Stimulated activated CD8-positive, alpha-beta memory T cell treated with anti-CD3 and anti-CD28 coated beads, Interleukin-2, amount 100 ng/mL, for 48 hours (primary cell): ENCODE results near the gene FPR2.
"Not testable (repeated sequence)": the region's sequence is repeated elsewhere in the genome, so short reads cannot be mapped to it uniquely, and the experiment has no call there.

Source experiments
- DNase-seq, 2 donors: peaks; one replicate each; pipeline ENCODE4 v3.0.0-alpha.2; 2020; ENCODE audit warnings: low read depth in 2 of 2

The FPR2 gene

DNA sequence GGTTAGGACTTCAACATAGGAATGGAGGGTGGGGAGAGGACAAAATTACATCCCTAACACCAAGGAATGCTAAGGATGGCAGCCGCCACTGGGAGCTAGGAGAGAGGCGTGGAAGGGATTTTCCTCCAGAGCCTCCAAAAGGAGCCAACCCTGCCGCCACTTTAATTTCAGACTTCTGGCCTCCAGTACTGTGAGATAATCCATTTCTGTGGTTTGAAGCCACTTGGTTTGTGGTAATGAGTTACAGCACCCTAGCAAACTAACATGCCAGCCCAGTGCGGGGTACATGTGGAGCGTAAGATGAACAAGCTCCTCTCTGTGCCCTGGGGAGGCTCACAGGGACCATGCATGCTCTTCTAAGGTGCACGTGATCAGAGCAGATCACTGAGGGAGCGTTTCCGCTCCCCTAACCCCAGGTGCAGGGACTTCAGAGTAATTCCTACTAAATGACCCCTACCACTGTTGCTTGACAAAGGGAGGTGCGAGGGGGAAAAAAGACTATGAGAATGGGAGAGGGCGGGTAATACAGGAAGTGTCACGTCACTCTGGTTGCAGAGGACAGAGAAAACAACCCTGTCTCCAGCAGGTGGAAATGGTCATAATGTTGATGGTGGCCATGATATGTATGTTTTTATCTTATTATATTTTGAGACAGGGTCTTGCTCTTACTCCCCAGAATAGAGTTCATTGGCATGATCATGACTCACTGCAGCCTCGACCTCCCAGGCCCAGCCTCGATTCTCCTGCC lies 21.3 kb upstream of the FPR2 start:
- DNase-seq, result no peak

DNA sequence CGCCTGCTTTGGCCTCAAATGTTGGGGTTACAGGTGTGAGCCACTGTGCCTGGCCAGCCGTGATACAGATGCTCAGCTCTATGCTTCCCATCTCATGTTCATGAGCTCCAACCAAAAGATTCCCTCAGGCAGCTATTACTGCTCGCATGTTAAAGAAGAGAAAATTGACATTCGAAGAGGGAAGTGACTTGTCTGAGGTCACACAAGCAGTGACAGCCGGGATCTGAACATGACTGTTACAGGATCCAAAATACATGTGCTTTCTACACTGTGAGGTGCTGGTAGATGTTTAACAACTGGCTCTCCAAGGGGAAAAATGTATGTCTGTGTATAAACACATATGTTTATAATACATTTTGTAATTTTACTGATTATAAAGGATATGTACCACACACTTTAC lies 20.6 kb upstream of the FPR2 start:
- DNase-seq, result no peak

DNA sequence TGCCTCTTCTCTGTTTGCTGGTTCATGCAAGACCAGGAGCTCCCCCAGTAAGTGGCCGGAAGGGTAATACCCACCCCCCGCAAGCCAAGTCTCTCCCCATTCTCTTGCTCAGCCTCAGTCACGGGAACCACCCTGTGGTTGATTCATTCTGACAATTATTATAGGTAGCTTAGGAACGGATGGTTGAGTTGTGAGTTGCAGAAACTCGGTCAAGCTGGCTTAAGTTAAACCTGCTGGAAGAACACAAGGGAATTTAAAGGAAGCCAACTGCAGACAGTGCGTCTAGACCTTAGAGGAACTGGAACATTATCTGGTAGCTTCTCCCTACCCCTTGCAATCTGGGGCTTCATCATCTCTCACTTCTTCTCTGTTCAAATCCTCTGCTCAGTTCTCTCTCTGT lies 18.2 kb upstream of the FPR2 start:
- no peak for DNase-seq

DNA sequence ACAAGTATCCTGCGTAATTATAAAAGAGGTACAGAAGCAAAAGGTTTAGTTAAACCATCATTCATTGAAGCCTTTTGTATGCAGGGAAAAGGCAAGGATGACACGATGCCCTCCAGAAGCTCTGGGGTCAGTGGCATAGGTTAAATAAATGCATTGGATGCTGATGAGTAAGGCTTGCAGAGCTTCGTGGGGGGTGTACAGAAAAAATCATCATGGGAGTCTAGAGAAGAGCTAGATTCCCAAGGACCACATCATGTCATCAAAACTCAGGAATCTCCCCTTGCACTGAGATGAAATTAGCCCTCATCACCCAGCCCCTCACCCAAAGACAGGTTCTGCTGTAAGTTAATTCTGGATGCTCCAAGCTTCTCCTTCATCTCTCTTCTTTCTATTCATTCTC lies 17.6 kb upstream of the FPR2 start:
- no peak for DNase-seq

DNA sequence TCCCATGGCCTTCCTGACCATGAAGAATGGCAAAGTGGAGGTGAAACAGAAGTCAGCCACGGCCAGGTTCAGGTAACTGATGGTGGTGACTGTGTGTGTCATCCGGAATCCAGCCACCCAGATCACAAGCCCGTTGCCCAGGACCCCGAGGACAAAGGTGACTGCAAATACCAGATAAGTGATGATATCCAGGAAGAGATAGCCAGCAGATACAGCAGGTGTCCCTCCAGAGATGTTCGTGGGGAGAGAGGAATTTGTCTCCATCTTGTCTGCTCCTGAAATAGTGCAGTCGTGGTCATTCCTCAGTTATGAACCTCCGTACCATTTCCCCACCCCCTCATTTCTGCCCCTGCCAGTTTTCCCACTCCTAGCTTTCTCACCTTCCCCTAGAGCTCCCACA lies 14.2 kb upstream of the FPR2 start:
- DNase-seq, result no peak

DNA sequence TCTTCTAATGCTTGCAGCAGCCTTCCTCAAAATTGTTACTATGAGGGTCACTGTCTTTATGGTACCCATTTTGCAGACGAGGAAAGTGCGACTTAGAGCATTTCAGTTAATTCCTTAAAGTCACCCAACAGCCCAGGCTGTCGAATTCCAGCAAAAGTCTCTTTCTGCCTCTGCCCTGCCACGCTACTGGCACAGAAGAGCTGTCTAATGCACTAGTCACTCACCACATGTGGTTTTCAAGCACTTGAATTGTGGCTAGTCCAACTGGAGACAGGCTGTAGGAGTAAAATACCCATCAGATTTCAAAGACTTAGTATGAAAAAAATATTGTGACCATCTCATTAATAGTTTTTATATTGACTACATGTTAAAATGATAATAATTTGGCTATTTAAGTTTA lies 11.0 kb upstream of the FPR2 start:
- no peak for DNase-seq

DNA sequence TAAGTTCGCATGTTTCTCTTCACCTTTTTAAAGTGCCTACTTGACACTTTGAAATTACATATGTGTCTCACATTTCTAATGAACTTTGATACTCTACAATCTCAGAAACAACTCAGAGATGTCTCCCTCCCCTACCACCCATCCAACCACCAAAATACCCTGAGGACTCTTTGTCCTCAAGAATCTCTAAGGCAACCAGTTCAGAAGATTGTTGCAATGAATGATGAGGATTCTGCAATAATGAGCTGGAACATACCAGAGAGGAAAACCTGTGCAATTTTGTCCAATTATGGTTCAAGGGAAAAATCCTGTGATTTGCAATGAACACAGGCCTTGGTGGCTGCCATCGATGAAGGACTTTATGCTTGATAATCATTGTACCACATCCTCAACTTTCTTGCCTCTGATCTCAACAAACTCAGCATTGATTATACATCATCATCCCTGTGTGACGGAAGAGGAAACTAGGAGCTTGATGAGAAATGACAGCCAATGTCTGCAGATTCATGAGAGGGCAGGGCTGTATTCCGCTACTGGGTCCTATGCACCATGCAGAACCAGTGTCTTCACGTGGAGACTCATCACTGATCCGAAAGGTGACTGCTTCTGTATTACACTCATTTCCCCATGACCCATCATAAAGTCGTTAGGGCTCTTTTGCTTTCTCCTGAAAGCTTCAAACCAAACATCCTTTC lies 10.4 kb upstream of the FPR2 start:
- no peak for DNase-seq

DNA sequence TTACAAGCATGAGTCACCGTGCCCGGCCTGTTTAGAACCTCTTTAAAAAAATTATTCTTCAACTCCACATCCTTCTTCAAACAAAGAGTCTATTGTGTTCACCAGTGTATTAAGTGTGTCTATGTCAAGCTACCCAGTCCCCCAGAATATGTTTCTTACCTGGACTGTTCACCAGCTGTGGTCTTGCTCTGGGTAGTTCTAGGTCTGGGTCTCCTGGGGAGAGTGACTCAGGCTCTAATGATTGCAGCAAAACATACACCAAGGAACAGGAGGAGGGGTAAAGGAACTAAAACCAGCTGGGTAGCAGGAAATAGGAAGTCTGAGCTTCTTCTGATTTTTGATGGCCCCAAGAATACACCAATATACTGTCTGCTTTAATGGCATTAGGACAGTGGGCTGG lies 9.3 kb upstream of the FPR2 start, which contains the start of gene FPR1:
FPR1 (minus strand) TSS at position 224 of the 400 bp plus-strand sequence. CDS start 4,884 bp downstream, outside the sequence.
- DNase-seq, result no peak

DNA sequence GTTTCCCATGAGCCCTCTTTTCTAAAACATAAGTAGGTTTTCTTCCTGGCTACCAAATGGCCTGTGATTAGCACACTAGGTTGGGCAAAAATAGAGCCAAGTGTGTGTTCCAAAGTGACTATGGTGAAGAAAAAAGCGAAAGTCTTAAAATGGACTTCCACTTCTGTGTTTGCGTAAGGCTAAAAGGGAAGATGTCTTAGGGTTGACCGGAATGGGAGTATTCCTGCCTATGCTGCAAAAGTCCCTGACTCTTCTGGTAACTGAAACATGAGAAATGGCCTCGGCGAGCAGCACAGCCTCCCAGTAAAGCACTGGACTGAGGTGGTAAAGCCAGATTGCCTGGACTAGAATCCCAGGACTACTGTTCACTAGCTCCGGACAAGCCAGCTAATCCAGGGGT lies 6.9 kb upstream of the FPR2 start:
- no peak for DNase-seq

DNA sequence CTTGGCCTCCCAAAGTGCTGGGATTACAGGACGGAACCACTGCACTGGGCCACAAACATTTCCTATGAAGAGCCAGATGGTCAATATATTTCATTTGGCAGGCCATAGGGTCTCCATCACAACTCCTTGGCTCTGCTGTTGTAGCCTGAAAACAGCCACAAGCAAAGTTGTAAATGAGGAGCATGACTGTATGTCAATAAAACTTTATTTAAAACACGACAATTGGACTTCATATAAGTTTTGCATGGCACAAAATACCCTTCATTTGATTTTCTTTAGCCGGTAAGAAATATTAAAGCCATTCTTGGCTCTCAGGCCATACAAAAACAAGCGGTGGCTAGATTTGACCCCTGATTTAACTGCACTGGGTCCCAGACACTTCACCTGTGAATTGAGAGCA lies 6.2 kb upstream of the FPR2 start:
- DNase-seq, result no peak

DNA sequence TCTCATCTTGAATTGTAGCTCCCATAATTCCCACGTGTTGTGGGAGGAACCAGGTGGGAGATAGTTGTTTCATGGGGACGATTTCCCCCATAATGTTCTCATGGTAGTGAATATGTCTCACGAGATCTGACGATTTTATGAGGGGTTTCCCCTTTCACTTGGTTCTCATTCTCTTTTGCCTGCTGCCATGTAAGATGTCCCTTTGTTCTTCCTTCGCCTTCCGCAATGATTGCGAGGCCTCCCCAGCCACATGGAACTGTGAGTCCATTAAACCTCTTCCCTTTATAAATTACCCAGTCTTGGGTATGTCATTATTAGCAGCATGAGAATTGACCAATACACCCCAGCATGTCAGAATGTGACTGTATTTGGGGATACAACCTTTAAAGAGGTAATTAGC lies 5.4 kb upstream of the FPR2 start:
- no peak for DNase-seq

DNA sequence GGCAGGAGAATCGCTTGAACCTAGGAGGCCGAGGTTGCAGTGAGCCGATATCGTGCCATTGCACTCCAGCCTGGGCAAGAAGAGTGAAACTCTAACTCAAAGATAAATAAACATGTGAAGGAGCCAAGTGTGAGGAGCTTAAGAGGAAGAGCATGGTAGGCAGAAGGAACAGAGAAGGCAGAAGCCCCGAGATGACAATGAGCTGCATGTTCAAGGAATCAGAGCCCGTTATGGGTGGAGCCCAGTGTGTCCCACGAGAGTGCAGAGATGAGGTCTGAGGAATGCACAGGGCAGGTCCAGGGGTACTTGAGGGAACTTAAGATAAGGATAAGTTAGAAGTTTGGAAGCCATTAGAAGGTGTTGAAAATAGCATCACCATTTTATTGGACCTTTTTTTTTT lies 716 bp downstream of the FPR2 start:
- DNase-seq, result no peak

DNA sequence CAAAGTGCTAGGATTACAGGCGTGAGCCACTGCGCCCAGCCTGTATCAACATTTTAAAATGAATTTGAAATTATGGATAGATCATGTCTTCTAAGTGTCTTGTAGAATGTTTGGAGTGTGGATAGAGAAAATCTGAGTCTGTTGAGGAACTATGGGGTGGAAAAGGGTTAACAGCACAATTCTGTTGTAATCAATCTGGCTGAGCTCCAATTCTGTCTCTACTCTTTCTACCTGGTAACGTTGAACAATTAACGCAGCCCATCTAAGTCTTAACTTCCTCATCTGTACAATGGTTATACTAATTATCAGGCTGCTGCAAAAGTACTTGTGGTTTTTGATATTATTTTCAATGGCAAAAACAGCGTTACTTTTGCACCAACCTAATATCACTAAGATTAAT lies 4.1 kb downstream of the FPR2 start:
- no peak for DNase-seq

DNA sequence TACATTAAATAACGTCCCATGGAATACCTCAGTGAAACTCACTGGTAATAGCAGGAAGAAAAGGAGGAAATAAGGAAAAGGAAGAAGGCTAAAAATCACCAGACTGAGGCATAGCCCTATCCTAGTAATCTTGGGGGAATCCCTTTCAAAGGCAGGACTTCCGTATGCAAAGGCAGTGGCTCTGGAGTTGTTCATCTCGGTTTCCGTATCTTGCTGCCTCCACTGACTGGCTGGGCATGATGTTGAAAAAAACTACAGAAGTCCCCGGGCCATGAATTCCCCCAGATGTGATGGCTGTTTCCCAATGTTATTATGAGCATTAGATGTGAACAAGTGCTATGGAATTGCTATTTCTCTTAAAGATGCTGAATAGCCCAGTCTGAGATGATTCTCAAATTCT lies 5.5 kb downstream of the FPR2 start:
- DNase-seq, result no peak

DNA sequence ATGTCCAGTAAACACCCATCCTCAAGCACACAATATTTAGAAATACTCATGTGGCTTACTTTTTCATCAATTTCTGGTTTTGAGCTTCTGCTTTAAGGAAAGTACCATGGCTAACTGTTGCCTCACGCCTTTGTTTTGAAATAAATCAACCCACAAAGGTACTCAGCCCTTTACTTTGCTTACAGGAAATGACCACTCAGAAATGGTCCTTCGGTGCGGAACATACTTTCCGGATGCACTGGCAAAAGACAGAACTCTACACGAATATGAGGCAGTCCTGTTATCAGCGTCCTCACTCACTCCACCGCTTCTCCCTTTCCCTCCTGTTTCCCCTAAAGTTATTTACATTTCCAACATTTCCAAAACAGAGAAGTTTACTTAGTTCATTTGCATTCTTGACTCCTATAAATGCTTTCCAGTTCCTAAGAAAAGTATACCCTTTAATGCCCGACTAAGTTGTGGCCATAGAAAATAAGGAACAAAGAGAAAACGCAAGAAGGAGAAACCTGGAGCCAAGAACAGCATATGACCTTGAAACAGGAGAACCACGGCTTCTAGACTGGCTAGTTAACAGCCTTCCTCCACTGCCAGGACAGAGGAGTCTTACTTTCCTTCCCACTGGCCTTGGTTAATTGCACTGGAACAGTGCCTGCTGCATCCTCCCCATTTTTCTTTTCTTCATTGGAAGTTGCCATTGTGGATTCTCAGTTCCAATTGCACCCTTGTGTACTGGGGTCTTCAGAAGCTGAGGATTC lies 10.6 kb downstream of the FPR2 start:
- no peak for DNase-seq

DNA sequence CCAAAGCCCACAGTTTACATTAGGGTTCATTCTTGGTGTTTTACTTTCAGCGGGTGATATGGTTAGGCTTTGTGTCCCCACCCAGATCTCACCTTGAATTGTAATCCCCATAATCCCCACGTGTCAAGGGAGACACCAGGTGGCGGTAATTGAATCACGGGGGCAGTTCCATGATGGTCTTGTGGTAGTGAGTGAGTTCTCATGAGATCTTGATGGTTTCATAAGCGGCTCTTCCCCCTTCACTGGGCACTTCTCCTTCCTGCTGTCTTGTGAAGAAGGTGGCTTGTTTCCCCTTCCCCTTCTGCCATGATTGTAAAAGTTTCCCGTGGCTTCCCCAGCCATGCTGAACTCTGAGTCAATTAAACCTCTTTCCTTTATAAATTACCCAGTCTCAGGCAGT lies 12.0 kb downstream of the FPR2 start:
- no peak for DNase-seq

DNA sequence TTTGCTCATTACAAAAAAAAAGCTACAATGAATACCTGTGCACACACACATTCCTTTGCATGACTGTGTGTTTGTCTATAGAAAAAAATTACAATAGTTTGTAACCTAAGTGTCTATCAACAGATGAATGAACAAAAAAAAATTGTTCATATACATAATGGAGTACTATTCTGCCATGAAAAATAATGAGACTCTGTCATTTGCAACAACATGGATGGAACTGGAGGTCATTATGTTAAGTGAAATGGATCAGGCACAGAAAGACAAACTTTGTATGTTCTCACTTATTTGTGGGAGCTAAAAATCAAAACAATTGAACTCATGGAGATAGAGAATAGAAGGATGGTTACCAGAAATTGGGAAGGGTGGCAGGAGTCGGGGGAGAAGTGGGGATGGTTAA lies 15.6 kb downstream of the FPR2 start:
- not testable (repeated sequence) for DNase-seq

DNA sequence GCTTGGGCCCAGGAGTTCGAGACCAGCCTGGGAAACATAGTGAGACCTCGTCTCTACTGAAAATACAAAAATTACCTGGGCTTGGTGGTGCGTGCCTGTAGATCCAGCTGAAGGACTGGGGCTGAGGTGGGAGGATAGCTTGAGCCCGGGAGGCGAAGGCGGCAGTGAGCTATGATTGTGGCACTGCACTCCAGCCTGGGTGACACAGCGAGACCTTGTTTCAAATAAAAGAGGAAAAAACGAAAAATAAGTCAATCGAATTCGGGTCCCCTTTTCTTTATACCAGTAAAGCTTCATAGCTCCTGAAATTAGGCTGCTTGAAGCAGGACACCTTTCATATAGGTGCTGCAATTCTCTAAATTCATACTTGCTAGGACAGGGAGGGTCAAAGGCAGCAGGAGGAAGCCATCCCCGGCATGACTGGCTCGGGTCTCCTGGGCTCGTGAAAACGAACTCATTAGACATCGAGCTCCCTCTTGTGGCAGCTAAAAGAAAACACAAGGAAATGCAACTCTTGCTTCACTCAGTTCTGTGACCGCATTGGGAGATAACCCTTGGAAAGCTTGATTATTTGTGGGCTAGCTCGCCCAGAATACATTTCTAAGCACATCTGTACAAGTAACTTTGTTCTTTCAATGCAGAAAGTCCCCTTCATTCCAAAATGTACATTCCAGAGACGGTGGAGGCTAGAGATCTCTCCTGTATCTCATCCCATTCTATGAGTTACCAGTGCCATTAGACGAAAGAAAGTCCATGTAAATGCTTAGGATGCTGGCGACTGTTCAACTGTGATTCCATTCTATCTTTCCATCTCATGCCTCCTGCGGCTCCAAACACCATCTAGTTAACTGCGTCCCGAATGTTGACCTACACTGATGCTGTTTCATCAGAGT lies 16.8 kb downstream of the FPR2 start:
- DNase-seq, result peak in 1 of 2 donors; percentile 7

DNA sequence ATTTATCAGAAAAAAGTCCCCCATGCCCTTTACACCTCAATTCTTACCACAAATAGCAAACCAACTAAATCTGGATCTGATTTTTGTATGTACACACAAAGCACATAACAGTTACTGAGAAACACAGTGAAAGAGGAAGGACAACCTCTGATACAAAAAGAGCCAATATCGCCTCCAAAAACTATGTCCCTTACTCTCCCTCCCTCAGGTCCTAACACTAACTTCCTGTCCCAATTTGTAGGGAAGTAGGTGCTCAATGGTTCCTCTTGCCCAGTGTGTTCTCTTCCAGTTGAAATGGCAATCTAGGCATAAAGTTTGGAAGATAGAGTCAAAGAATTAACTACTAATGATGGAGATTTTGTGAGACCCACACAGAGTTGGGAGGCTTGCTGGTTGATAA lies 18.2 kb downstream of the FPR2 start:
- no peak for DNase-seq

DNA sequence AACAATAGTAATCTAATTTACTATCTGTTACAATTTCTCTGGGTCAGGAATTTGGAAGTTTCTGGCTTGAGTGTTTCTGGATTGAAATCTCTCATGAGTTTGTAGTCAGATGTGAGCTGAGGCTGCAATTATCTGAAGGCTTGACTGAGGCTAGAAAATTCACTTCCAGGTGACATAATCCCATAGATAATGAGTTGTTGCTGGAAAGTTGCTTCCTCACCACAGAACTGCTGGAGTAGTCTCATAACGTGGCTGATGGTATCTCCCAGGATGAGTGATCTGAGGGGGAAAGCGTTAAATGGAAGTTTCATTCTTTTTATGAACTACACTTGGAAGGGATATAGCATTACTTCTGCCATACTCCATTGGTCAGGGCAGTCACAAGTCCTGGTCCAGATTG lies 18.7 kb downstream of the FPR2 start:
- no peak for DNase-seq

DNA sequence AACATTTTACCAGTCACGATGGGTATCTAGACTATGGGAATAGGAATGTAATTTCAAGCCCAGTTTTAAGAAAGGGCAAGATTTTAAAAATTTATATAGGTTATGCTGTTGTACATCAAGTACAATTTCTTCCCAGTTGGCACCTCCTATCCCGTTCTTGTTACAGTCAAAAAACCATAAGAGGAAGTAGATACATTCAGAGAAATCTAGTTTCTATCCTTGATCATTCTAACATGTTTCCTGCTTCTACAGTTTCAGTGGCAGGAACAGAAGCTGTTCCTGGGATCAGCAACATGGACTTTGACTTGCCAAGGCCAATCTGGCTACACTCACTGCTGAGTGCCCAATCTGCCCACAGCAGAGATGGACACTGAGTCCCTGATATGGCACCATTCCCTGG lies 19.3 kb downstream of the FPR2 start:
- DNase-seq, result no peak

DNA sequence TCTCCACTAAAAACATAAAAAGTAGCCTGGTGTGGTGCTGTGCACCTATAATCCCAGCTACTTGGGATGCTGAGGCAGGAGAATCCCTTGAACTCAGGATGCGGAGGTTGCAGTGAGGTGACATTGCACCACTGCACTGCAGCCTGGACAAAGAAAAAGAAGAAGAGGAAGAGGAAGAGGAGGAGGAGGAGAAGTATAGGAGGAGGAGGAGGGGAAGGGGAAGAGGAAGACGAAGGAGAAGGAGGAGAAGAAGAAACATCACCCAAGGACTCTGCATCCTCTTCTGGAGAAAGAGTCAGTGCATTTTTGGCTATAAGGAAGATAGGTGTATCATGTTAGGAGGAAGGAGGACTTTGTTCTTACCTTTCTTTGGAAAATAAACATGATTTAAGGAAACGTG lies 21.0 kb downstream of the FPR2 start:
- DNase-seq, result no peak
